GM18499 (cell line): ENCODE data around the gene BMPR1B.

Experiments
- ATAC-seq: cut with Tn5 transposase; IDR thresholded peaks from one replicate; pipeline ENCODE4 v1.9.1; 2021; ENCODE audit warnings: moderate number of reproducible peaks; ENCODE audit not compliant: insufficient read depth, unreplicated experiment

Gene BMPR1B

GRCh38 chr4:94762326-94762725, 4.6 kb downstream of the BMPR1B start:
- ATAC-seq = no peak

- ATAC-seq = no peak
Observed at GRCh38 chr4:94763005-94763404, 5.2 kb downstream of the BMPR1B start.

- no peak for ATAC-seq
Observed at GRCh38 chr4:94763500-94763899, 5.7 kb downstream of the BMPR1B start.

GRCh38 chr4:94764069-94764468, 6.3 kb downstream of the BMPR1B start:
- no peak for ATAC-seq

- no peak for ATAC-seq
Observed at GRCh38 chr4:94765174-94765573, 7.4 kb downstream of the BMPR1B start.

- no peak for ATAC-seq
Observed at GRCh38 chr4:94765648-94766047, 7.9 kb downstream of the BMPR1B start.

- no peak for ATAC-seq
Observed at GRCh38 chr4:94766856-94767255, 9.1 kb downstream of the BMPR1B start.

- no peak for ATAC-seq
Observed at GRCh38 chr4:94767446-94767845, 9.7 kb downstream of the BMPR1B start.

GRCh38 chr4:94782707-94783106, 25.0 kb downstream of the BMPR1B start:
- no peak for ATAC-seq

- ATAC-seq = no peak
Observed at GRCh38 chr4:94791701-94792100, 33.9 kb downstream of the BMPR1B start.

GRCh38 chr4:94798808-94799207, 41.1 kb downstream of the BMPR1B start:
- no peak for ATAC-seq

- no peak for ATAC-seq
Observed at GRCh38 chr4:94801016-94801415, 43.3 kb downstream of the BMPR1B start.

- no peak for ATAC-seq
Observed at GRCh38 chr4:94802091-94802490, 44.3 kb downstream of the BMPR1B start.

- no peak for ATAC-seq
Observed at GRCh38 chr4:94803181-94803580, 45.4 kb downstream of the BMPR1B start.

- no peak for ATAC-seq
Observed at GRCh38 chr4:94804650-94805049, 46.9 kb downstream of the BMPR1B start.

GRCh38 chr4:94806376-94806775, 48.6 kb downstream of the BMPR1B start:
- no peak for ATAC-seq

GRCh38 chr4:94811643-94812042, 53.9 kb downstream of the BMPR1B start:
- no peak for ATAC-seq

- no peak for ATAC-seq
Observed at GRCh38 chr4:94813221-94813620, 55.5 kb downstream of the BMPR1B start.

GRCh38 chr4:94814237-94814636, 56.5 kb downstream of the BMPR1B start:
- no peak for ATAC-seq

- no peak for ATAC-seq
Observed at GRCh38 chr4:94819371-94820168, 61.8 kb downstream of the BMPR1B start.

GRCh38 chr4:94826206-94826605, 68.5 kb downstream of the BMPR1B start:
- ATAC-seq = no peak

GRCh38 chr4:94827481-94828110, 69.8 kb downstream of the BMPR1B start:
- ATAC-seq = no peak
